HepG2 (cell line): ENCODE data around the gene SLCO2B1. TPM values are rescaled to one million over a fixed set of nuclear protein-coding genes. Genes with fewer than 3 reads are reported as not detected.

ENCODE experiments used
- AKNA ChIP-seq: sonication (generic); formaldehyde crosslinking; IDR thresholded peaks from 2 replicates; pipeline ENCODE4 v1.4.0; 2020; ENCODE audit warnings: missing genetic modification reagents, borderline replicate concordance
- BRCA1 ChIP-seq: sonication (generic); formaldehyde crosslinking; IDR thresholded peaks from 2 replicates; pipeline ENCODE4 v1.4.0; 2020; ENCODE audit warnings: missing genetic modification reagents
- CEBPB ChIP-seq: IDR thresholded peaks from 2 replicates; pipeline ENCODE4 v1.6.1; 2011; ENCODE audit warnings: low read depth, low read length, improper control_type of control experiment, borderline replicate concordance
- IKZF5 ChIP-seq: IDR thresholded peaks from 2 replicates; pipeline ENCODE4 v1.6.1; 2018; ENCODE audit warnings: missing genetic modification reagents, mild to moderate bottlenecking, missing compliant biosample characterization
- SMAD3 ChIP-seq: sonication (generic); formaldehyde crosslinking; IDR thresholded peaks from 2 replicates; pipeline ENCODE4 v1.4.0; 2020; ENCODE audit warnings: missing genetic modification reagents
- ZBTB38 ChIP-seq: sonication (generic); formaldehyde crosslinking; IDR thresholded peaks from 2 replicates; pipeline ENCODE4 v1.5.1; 2020; ENCODE audit warnings: mild to moderate bottlenecking, missing genetic modification reagents
- polyA plus RNA-seq, 8 experiments: library from polyadenylated mRNA; depleted of rRNA in 3 of 8; stranded (reverse) in 7 of 8; unstranded in 1 of 8; fragments of >200 nt; fragmentation: Illumina TruSeq in 4 of 8; extraction: Trizol in 4 of 8; gene quantifications; 2 replicates each; pipeline versions ENCODE4 v1.2.1 to v1.2.3, GENCODE V29; 2011 to 2016; ENCODE audit warnings: low read depth in 4 of 8, missing spikeins in 1 of 8, mixed read lengths in 1 of 8; ENCODE audit not compliant: insufficient read depth in 1 of 8
- total RNA-seq, 5 experiments: library from RNA; depleted of rRNA; stranded (reverse); fragments of >200 nt; fragmentation: Illumina TruSeq; extraction: Trizol; gene quantifications; 2 replicates each; pipeline ENCODE4 v1.2.3, GENCODE V29; 2016; ENCODE audit warnings: low read depth in 1 of 5
- TF ChIP-seq, protein P1 (sequence below): sonication (generic); formaldehyde crosslinking; IDR thresholded peaks from 2 replicates; pipeline ENCODE4; 2020; ENCODE audit warnings: missing genetic modification reagents, mild to moderate bottlenecking, borderline replicate concordance
- TF ChIP-seq, protein P2 (sequence below): IDR thresholded peaks from 2 replicates; pipeline ENCODE4 v1.4.0; 2020; ENCODE audit warnings: mild to moderate bottlenecking, missing genetic modification reagents
- TF ChIP-seq, protein P3 (sequence below): sonication (generic); formaldehyde crosslinking; IDR thresholded peaks from 2 replicates; pipeline ENCODE4 v1.4.0; 2020; ENCODE audit warnings: mild to moderate bottlenecking, missing genetic modification reagents

The SLCO2B1 gene
- total and polyA plus RNA-seq, 2 of the 13 experiments (the other 11 are each of a cell fraction or from before 2014, with no cell fraction given): 15.3 to 19.8 TPM

- no peak for TF ChIP-seq AKNA (CRISPR knock-in tag)
- TF ChIP-seq CEBPB: no peak
- TF ChIP-seq, protein P1, sequence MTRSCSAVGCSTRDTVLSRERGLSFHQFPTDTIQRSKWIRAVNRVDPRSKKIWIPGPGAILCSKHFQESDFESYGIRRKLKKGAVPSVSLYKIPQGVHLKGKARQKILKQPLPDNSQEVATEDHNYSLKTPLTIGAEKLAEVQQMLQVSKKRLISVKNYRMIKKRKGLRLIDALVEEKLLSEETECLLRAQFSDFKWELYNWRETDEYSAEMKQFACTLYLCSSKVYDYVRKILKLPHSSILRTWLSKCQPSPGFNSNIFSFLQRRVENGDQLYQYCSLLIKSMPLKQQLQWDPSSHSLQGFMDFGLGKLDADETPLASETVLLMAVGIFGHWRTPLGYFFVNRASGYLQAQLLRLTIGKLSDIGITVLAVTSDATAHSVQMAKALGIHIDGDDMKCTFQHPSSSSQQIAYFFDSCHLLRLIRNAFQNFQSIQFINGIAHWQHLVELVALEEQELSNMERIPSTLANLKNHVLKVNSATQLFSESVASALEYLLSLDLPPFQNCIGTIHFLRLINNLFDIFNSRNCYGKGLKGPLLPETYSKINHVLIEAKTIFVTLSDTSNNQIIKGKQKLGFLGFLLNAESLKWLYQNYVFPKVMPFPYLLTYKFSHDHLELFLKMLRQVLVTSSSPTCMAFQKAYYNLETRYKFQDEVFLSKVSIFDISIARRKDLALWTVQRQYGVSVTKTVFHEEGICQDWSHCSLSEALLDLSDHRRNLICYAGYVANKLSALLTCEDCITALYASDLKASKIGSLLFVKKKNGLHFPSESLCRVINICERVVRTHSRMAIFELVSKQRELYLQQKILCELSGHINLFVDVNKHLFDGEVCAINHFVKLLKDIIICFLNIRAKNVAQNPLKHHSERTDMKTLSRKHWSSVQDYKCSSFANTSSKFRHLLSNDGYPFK (CRISPR knock-in tag): no peak
- TF ChIP-seq ZBTB38 (CRISPR knock-in tag): no peak
- TF ChIP-seq BRCA1 (CRISPR knock-in tag): no peak
- TF ChIP-seq, protein P2, sequence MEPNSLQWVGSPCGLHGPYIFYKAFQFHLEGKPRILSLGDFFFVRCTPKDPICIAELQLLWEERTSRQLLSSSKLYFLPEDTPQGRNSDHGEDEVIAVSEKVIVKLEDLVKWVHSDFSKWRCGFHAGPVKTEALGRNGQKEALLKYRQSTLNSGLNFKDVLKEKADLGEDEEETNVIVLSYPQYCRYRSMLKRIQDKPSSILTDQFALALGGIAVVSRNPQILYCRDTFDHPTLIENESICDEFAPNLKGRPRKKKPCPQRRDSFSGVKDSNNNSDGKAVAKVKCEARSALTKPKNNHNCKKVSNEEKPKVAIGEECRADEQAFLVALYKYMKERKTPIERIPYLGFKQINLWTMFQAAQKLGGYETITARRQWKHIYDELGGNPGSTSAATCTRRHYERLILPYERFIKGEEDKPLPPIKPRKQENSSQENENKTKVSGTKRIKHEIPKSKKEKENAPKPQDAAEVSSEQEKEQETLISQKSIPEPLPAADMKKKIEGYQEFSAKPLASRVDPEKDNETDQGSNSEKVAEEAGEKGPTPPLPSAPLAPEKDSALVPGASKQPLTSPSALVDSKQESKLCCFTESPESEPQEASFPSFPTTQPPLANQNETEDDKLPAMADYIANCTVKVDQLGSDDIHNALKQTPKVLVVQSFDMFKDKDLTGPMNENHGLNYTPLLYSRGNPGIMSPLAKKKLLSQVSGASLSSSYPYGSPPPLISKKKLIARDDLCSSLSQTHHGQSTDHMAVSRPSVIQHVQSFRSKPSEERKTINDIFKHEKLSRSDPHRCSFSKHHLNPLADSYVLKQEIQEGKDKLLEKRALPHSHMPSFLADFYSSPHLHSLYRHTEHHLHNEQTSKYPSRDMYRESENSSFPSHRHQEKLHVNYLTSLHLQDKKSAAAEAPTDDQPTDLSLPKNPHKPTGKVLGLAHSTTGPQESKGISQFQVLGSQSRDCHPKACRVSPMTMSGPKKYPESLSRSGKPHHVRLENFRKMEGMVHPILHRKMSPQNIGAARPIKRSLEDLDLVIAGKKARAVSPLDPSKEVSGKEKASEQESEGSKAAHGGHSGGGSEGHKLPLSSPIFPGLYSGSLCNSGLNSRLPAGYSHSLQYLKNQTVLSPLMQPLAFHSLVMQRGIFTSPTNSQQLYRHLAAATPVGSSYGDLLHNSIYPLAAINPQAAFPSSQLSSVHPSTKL (CRISPR knock-in tag): no peak
- TF ChIP-seq, protein P3, sequence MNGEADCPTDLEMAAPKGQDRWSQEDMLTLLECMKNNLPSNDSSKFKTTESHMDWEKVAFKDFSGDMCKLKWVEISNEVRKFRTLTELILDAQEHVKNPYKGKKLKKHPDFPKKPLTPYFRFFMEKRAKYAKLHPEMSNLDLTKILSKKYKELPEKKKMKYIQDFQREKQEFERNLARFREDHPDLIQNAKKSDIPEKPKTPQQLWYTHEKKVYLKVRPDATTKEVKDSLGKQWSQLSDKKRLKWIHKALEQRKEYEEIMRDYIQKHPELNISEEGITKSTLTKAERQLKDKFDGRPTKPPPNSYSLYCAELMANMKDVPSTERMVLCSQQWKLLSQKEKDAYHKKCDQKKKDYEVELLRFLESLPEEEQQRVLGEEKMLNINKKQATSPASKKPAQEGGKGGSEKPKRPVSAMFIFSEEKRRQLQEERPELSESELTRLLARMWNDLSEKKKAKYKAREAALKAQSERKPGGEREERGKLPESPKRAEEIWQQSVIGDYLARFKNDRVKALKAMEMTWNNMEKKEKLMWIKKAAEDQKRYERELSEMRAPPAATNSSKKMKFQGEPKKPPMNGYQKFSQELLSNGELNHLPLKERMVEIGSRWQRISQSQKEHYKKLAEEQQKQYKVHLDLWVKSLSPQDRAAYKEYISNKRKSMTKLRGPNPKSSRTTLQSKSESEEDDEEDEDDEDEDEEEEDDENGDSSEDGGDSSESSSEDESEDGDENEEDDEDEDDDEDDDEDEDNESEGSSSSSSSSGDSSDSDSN (CRISPR knock-in tag): no peak
- TF ChIP-seq SMAD3: no peak
- TF ChIP-seq IKZF5 (CRISPR knock-in tag): no peak
- TF ChIP-seq, all 625 proteins: peak for 0
Measured at GRCh38 chr11:75200531-75200930, 49.6 kb downstream of the SLCO2B1 start (continued).
